GM12878 (cell line): ENCODE measurements around the gene PCTP. TPM values are rescaled to one million over a fixed set of nuclear protein-coding genes. Genes with fewer than 3 reads are reported as not detected.

Experiments used
- ATAC-seq: fragments of 200-7000 bp; cut with Tn5 transposase; 3 replicates; pipeline ENCODE4 v1.9.1; 2020; ENCODE audit warnings: mild to moderate bottlenecking, moderate library complexity
- BruUV-seq: library from RNA; stranded (reverse); fragments of 400-500 nt; replicated peaks from 2 replicates; lab custom pipeline; 2021; lab: Mats Ljungman, UMichigan
- CTCF ChIA-PET: fragments of 300-600 bp; sonication (Branson Sonifier 250); formaldehyde crosslinking; extraction: SDS; loops from one replicate; lab custom pipeline; 2021; ENCODE audit warnings: inconsistent platforms; lab: Yijun Ruan, JAX
- POLR2A ChIA-PET: fragments of 350-600 bp; formaldehyde crosslinking; extraction: SDS; loops from one replicate; lab custom pipeline; 2021; ENCODE audit warnings: inconsistent platforms; lab: Charles Lee
- RAD21 ChIA-PET: fragments of 300-600 bp; sonication (Branson Sonifier 250); formaldehyde crosslinking; loops from one replicate; lab custom pipeline; 2023; ENCODE audit warnings: antibody characterized with exemption; ENCODE audit not compliant: unreplicated experiment; lab: Charles Lee
- SMC1A ChIA-PET: fragments of 300-600 bp; sonication (Branson Sonifier 250); formaldehyde crosslinking; loops from one replicate; lab custom pipeline; 2023; ENCODE audit not compliant: unreplicated experiment, uncharacterized antibody; lab: Charles Lee
- DNase-seq: peaks from one replicate; pipeline ENCODE4 v3.0.0-alpha.2; 2011; ENCODE audit warnings: low read depth, low spot score
- FAIRE-seq: peaks from 3 replicates; lab custom pipeline; 2011; peaks lifted over from hg19 to GRCh38; lab: Jason Lieb, UNC
- H2AFZ ChIP-seq: 2 replicates; pipeline ENCODE4 v1.6.0; 2011; ENCODE audit warnings: low read depth, low read length, control low read depth; ENCODE audit not compliant: control insufficient read depth
- H3K27ac ChIP-seq: 2 replicates; pipeline ENCODE4 v1.5.1; 2011; ENCODE audit warnings: control low read depth; ENCODE audit not compliant: control insufficient read depth, insufficient read depth
- H3K27me3 ChIP-seq, 2 experiments: replicated peaks in 1 of 2; 2 replicates each; pipeline versions ENCODE4 v1.6.0 to v1.6.1; 2011; ENCODE audit warnings: low read length in 1 of 2; ENCODE audit not compliant: control insufficient read depth in 2 of 2, insufficient read depth in 2 of 2
- H3K36me3 ChIP-seq, 2 experiments: 2 replicates each; pipeline ENCODE4 v1.5.1; 2011; ENCODE audit warnings: low read length in 1 of 2; ENCODE audit not compliant: control insufficient read depth in 2 of 2, insufficient read depth in 2 of 2
- H3K4me1 ChIP-seq: 2 replicates; pipeline ENCODE4 v1.6.1; 2011; ENCODE audit warnings: mild to moderate bottlenecking, low read length, moderate library complexity, mixed read lengths; ENCODE audit not compliant: control insufficient read depth, insufficient read depth
- H3K4me2 ChIP-seq: 2 replicates; pipeline ENCODE4 v1.6.0; 2011; ENCODE audit warnings: control low read depth; ENCODE audit not compliant: control insufficient read depth, insufficient read depth
- H3K4me3 ChIP-seq: fragments of 200-600 bp; sonication (generic); 2 replicates; pipeline ENCODE4 v1.5.1; 2016
- H3K79me2 ChIP-seq: 2 replicates; pipeline ENCODE4 v1.6.0; 2011; ENCODE audit warnings: low read length; ENCODE audit not compliant: control insufficient read depth, insufficient read depth
- H3K9ac ChIP-seq: 2 replicates; pipeline ENCODE4 v1.8.0; 2011; ENCODE audit warnings: low read length, control low read depth, mixed read lengths; ENCODE audit not compliant: control insufficient read depth, insufficient read depth
- H3K9me3 ChIP-seq: replicated peaks from 3 replicates; pipeline ENCODE4 v1.5.1; 2011; ENCODE audit warnings: mild to moderate bottlenecking, low read length; ENCODE audit not compliant: control insufficient read depth, insufficient read depth
- H4K20me1 ChIP-seq: 2 replicates; pipeline ENCODE4 v1.6.0; 2011; ENCODE audit not compliant: control insufficient read depth, insufficient read depth
- ASH2L ChIP-seq: fragments of 300-600, 200-600 bp; sonication (generic); IDR thresholded peaks from 2 replicates; pipeline ENCODE4 v1.6.1; 2017; ENCODE audit warnings: low read depth, mild to moderate bottlenecking, borderline replicate concordance
- BRCA1 ChIP-seq: IDR thresholded peaks from 2 replicates; pipeline ENCODE4 v1.6.1; 2011; ENCODE audit warnings: low read depth, low read length, improper control_type of control experiment
- MTA2 ChIP-seq: fragments of 450-650 bp; IDR thresholded peaks from 2 replicates; pipeline ENCODE4 v1.6.1; 2016; ENCODE audit warnings: low read depth, mild to moderate bottlenecking, moderate library complexity
- NFIC ChIP-seq: IDR thresholded peaks from 2 replicates; pipeline ENCODE4 v1.6.1; 2012; ENCODE audit warnings: low read depth, mild to moderate bottlenecking, inconsistent platforms, low read length, moderate library complexity
- RBBP5 ChIP-seq: fragments of 200-600 bp; sonication (generic); conservative IDR thresholded peaks from 2 replicates; pipeline ENCODE4 v1.6.1; 2016
- RCOR1 ChIP-seq: conservative IDR thresholded peaks from 2 replicates; pipeline ENCODE4 v1.6.1; 2012; ENCODE audit warnings: low read depth, low read length, improper control_type of control experiment
- SIN3A ChIP-seq: IDR thresholded peaks from 2 replicates; pipeline ENCODE4 v1.6.1; 2012; ENCODE audit warnings: low read depth, low read length, improper control_type of control experiment
- SMAD5 ChIP-seq: IDR thresholded peaks from 2 replicates; pipeline ENCODE4 v1.6.1; 2016; ENCODE audit warnings: antibody characterized with exemption, low read depth
- SMC3 ChIP-seq: IDR thresholded peaks from 2 replicates; pipeline ENCODE4 v1.6.1; 2011; ENCODE audit warnings: low read length, improper control_type of control experiment, borderline replicate concordance
- STAT3 ChIP-seq: IDR thresholded peaks from 2 replicates; pipeline ENCODE4 v1.6.1; 2011; ENCODE audit warnings: low read depth, low read length, improper control_type of control experiment
- TAF1 ChIP-seq: IDR thresholded peaks from 2 replicates; pipeline ENCODE4 v1.6.1; 2011; ENCODE audit warnings: mild to moderate bottlenecking, low read depth, low read length, borderline replicate concordance
- TCF12 ChIP-seq: IDR thresholded peaks from 2 replicates; pipeline ENCODE4 v1.6.1; 2011; ENCODE audit warnings: low read depth, mild to moderate bottlenecking, low read length
- ZNF687 ChIP-seq: fragments of 450-650 bp; IDR thresholded peaks from 2 replicates; pipeline ENCODE4 v1.6.1; 2017; ENCODE audit warnings: mild to moderate bottlenecking, moderate library complexity
- WGBS: methylation state at CpG from one replicate; pipeline ENCODE4 v1.1.6; 2016; ENCODE audit warnings: low lambda C conversion rate; ENCODE audit not compliant: insufficient replicate concordance, insufficient coverage; ENCODE audit errors: missing lambda C conversion rate; 5-methylcytosine and 5-hydroxymethylcytosine counted together
- in situ Hi-C: fragments of 300-500 bp; cut with MboI; formaldehyde crosslinking; loops from 9 replicates; pipeline ENCODE4 v1.14.3; 2018; ENCODE audit warnings: mixed read lengths
- intact Hi-C: fragments of 100-400 bp; cut with micrococcal nuclease; formaldehyde crosslinking; loops from one replicate; pipeline ENCODE4 v1.14.2; 2022; ENCODE audit not compliant: unreplicated experiment
- polyA plus RNA-seq, 11 experiments: library from polyadenylated mRNA; depleted of rRNA in 4 of 11; unstranded in 6 of 11; stranded (reverse) in 5 of 11; fragments of >200 nt; fragmentation: Nextera tagmentation in 4 of 11; fragmentation: Illumina TruSeq in 1 of 11; extraction: Ambion mirVana in 4 of 11; extraction: Trizol in 1 of 11; gene quantifications; 1 replicate in 1 of 11; 2 replicates in 10 of 11; pipeline versions ENCODE4 v1.2.1 to v1.2.3, GENCODE V29; 2011 to 2016; ENCODE audit warnings: inconsistent platforms in 2 of 11, missing spikeins in 2 of 11, low read depth in 1 of 11
- total RNA-seq, 4 experiments: library from RNA; depleted of rRNA in 3 of 4; stranded (reverse); fragments of >200 nt in 3 of 4; fragmentation: Illumina TruSeq in 1 of 4; extraction: Trizol in 1 of 4; gene quantifications; 2 replicates each; pipeline versions ENCODE4 v1.2.1 to v1.2.3, GENCODE V29; 2013 to 2021

PCTP gene
- total and polyA plus RNA-seq, 10 of the 15 experiments (the other 5 are each of a cell fraction or from before 2014, with no cell fraction given): 1.4 to 26.8 (median 3.7) TPM

DNA sequence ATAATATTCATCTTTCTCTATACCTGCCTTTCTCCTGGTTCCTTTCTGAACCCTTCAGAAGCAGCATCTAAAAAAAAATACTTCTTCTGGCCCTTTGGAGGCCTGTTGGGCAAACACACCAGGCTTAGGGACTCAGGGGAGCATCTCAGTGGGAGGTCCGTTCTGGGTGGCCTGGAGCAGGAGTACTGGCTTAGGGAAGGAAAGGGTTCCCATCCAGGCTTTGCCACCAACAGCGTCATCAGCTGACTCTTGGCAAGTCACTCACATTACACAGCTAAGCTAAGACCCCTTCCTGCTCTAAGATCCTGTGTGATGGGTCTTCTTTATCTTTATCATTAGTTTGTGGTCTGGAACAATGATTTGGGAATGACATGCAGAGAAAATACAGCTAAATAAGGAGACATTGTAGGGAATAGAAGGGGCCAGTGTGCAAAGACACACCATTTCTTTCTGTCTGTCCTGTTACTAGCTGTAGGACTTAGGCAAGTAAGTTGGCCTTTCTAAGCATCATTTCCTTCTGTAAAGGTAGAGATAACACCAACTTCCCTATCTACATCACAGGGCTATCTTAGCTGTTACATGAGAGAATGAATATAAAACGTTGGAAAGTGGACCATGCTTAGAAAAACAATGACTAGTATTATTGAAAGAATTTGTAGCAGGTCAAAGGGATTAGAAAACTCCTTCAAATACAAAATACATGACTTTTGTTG lies 9.9 kb downstream of the PCTP start:
- no peaks in the 10 kb centered on the region for H4K20me1 ChIP-seq
- no peaks in the 10 kb centered on the region for H3K27me3 ChIP-seq
- H3K4me2 ChIP-seq: no peak overlapping the region
- no peak overlapping the region for H3K27ac ChIP-seq
- no peak overlapping the region for H2AFZ ChIP-seq
- no peak overlapping the region for H3K9ac ChIP-seq
- ChIA-PET RAD21 (no interaction called here), SMC1A (no interaction called here), CTCF (interaction anchor here (0.8 to 1.1 kb wide), 3 partner anchors 10 to 34 kb away, joined by 3 to 4 read pairs (median 3); partner anchors contain the start of gene PCTP), POLR2A (interaction anchor here (0.6 kb wide), 1 partner anchor 23 kb away, joined by 3 read pairs; no protein-coding TSS in a partner anchor)
- TF ChIP-seq RCOR1: no peak
- TF ChIP-seq ASH2L: no peak
- no peak for TF ChIP-seq SMC3
- TF ChIP-seq TAF1: no peak
- no peak for TF ChIP-seq NFIC
- no peak for TF ChIP-seq MTA2
- TF ChIP-seq TCF12: no peak
- no peak for TF ChIP-seq SIN3A
- TF ChIP-seq ZNF687: no peak
- no peak for TF ChIP-seq SMAD5
- no peak for TF ChIP-seq BRCA1
- no peak for TF ChIP-seq RBBP5
- no peak for TF ChIP-seq STAT3
- H3K4me1 ChIP-seq: no peaks in the 10 kb centered on the region
- FAIRE-seq (no peak), ATAC-seq (no peak), DNase-seq (no peak)
- H3K4me3 ChIP-seq: no peak overlapping the region
- H3K9me3 ChIP-seq: no peaks in the 10 kb centered on the region
- BruUV-seq: no TSS peak
- no peaks in the 10 kb centered on the region for H3K79me2 ChIP-seq
- no peaks in the 10 kb centered on the region for H3K36me3 ChIP-seq
- WGBS: 40% methylated on average over 3 of the region's 3 CpGs
- in situ Hi-C loops (no loop called here), intact Hi-C loops (no loop called here)
